RWPE1 (cell line): ENCODE measurements around the gene TMEM170A.
"Not testable (repeated sequence)": the region's sequence is repeated elsewhere in the genome, so short reads cannot be mapped to it uniquely, and the experiment has no call there.

Experiments
- CTCF ChIA-PET: fragments of 350-600 bp; sonication (Branson Sonifier 250); formaldehyde crosslinking; extraction: SDS; loops from one replicate; lab custom pipeline; 2021; lab: Yijun Ruan, JAX
- POLR2A ChIA-PET: fragments of 400-600 bp; formaldehyde crosslinking; extraction: SDS; loops from one replicate; lab custom pipeline; 2020; ENCODE audit warnings: antibody characterized with exemption; ENCODE audit not compliant: low non-redundant PET; lab: Yijun Ruan, JAX
- DNase-seq: peaks from one replicate; pipeline ENCODE4 v3.0.0; 2012; ENCODE audit warnings: low spot score
- H3K27ac ChIP-seq: fragments of 450-650 bp; 2 replicates; pipeline ENCODE4 v1.5.1; 2017
- CTCF ChIP-seq: fragments of 450-650 bp; conservative IDR thresholded peaks from 2 replicates; pipeline ENCODE4 v1.5.1; 2017; ENCODE audit warnings: low read depth, mild to moderate bottlenecking

TMEM170A gene

GRCh38 chr16:75501359-75501758, 36.9 kb upstream of the TMEM170A start:
- no peak overlapping the region; the same call in 1 of the 2 replicates for H3K27ac ChIP-seq
- POLR2A ChIA-PET, result no interaction called here
- CTCF ChIA-PET, result interaction anchor here (0.6 kb wide), 1 partner anchor 29 kb away, joined by 3 read pairs; no protein-coding TSS in a partner anchor
- no peak for TF ChIP-seq CTCF
- no peak for DNase-seq

- CTCF ChIA-PET, POLR2A ChIA-PET, DNase-seq: not testable (repeated sequence)
- peak overlapping the region; percentile 52 for H3K27ac ChIP-seq
Observed at GRCh38 chr16:75498605-75499322, 34.3 kb upstream of the TMEM170A start.

GRCh38 chr16:75497558-75497957, 33.1 kb upstream of the TMEM170A start:
- DNase-seq, result no peak
- POLR2A ChIA-PET, result interaction anchor here (0.9 kb wide), 1 partner anchor 20 kb away, joined by 3 read pairs; no protein-coding TSS in a partner anchor
- no peak for TF ChIP-seq CTCF
- H3K27ac ChIP-seq, result no peak overlapping the region
- CTCF ChIA-PET, result interaction anchor here (0.6 kb wide), 1 partner anchor 268 kb away, joined by 4 read pairs; no protein-coding TSS in a partner anchor

- CTCF ChIA-PET, result interaction anchor here (0.8 to 2.1 kb wide), 4 partner anchors 22 to 295 kb away, joined by 3 to 9 read pairs (median 6); no protein-coding TSS in a partner anchor
- no peak for DNase-seq
Observed at GRCh38 chr16:75495076-75495674, 30.7 kb upstream of the TMEM170A start, which contains the start of gene CHST6. Gene CHST6 (minus strand): TSS chr16:75495441. CDS start chr16:75479828, 15,613 bp downstream.

GRCh38 chr16:75494661-75495075, 30.2 kb upstream of the TMEM170A start:
- ChIA-PET POLR2A (no interaction called here), CTCF (interaction anchor here (0.8 to 2.1 kb wide), 4 partner anchors 23 to 295 kb away, joined by 3 to 9 read pairs (median 6); no protein-coding TSS in a partner anchor)
- no peak for DNase-seq
- TF ChIP-seq CTCF, result no peak
- H3K27ac ChIP-seq, result no peak overlapping the region

More at GRCh38 chr16:75495076-75495674, 30.7 kb upstream of the TMEM170A start, which contains the start of gene CHST6:
- no peak for TF ChIP-seq CTCF
- POLR2A ChIA-PET, result interaction anchor here (0.7 kb wide), 1 partner anchor 11 kb away, joined by 4 read pairs; no protein-coding TSS in a partner anchor
- no peak within 1 kb of the TSS for H3K27ac ChIP-seq

- no peak overlapping the region for H3K27ac ChIP-seq
- no peak for TF ChIP-seq CTCF
- DNase-seq, result no peak
- ChIA-PET CTCF (interaction anchor here (0.8 to 2.1 kb wide), 3 partner anchors 23 to 40 kb away, joined by 3 to 9 read pairs (median 8); no protein-coding TSS in a partner anchor), POLR2A (no interaction called here)
Observed at GRCh38 chr16:75494184-75494583, 29.7 kb upstream of the TMEM170A start.
